CD14-positive monocyte (primary cell): Measurements from ENCODE around the gene SEC16A. TPM values are rescaled to one million over a fixed set of nuclear protein-coding genes. Genes with fewer than 3 reads are reported as not detected.
"Not testable (repeated sequence)": the region's sequence is repeated elsewhere in the genome, so short reads cannot be mapped to it uniquely, and the experiment has no call there.

Experiments
- DNase-seq, 3 donors: peaks; one replicate each; pipeline ENCODE4 v3.0.0-alpha.2; 2011 to 2022
- H2AFZ ChIP-seq: 2 replicates; pipeline ENCODE4 v1.6.0; 2012; ENCODE audit warnings: mild to moderate bottlenecking, low read depth, low read length, inconsistent platforms; ENCODE audit not compliant: insufficient read depth, poor library complexity, severe bottlenecking
- H3K27ac ChIP-seq, 2 donors: 1 replicate in 1 of 2; 2 replicates in 1 of 2; pipeline ENCODE4 v1.5.1; 2012 to 2013; ENCODE audit warnings: low read length in 2 of 2, control low read depth in 1 of 2, inconsistent platforms in 1 of 2, low read depth in 1 of 2, mild to moderate bottlenecking in 1 of 2
- H3K27me3 ChIP-seq, 2 donors: one replicate each; pipeline versions ENCODE4 v1.6.0 to v1.6.1; 2011 to 2013; ENCODE audit warnings: low read length in 2 of 2; ENCODE audit not compliant: control insufficient read depth in 2 of 2, insufficient read depth in 2 of 2
- H3K36me3 ChIP-seq, 2 donors: replicated peaks in 1 of 2; 1 replicate in 1 of 2; 2 replicates in 1 of 2; pipeline versions ENCODE4 v1.5.1 to v1.6.1; 2012 to 2013; ENCODE audit warnings: low read length in 2 of 2, control low read depth in 1 of 2, inconsistent platforms in 1 of 2, mild to moderate bottlenecking in 1 of 2; ENCODE audit not compliant: insufficient read depth in 2 of 2, control insufficient read depth in 1 of 2
- H3K4me1 ChIP-seq, 2 donors: 1 replicate in 1 of 2; 2 replicates in 1 of 2; pipeline versions ENCODE4 v1.5.1 to v1.6.1; 2012 to 2013; ENCODE audit warnings: low read length in 2 of 2, control low read depth in 1 of 2, inconsistent platforms in 1 of 2, mild to moderate bottlenecking in 1 of 2, moderate library complexity in 1 of 2; ENCODE audit not compliant: insufficient read depth in 2 of 2, control insufficient read depth in 1 of 2
- H3K4me2 ChIP-seq: replicated peaks from 2 replicates; pipeline ENCODE3; 2012; ENCODE audit warnings: low read length, moderate library complexity, mild to moderate bottlenecking; ENCODE audit not compliant: poor library complexity, severe bottlenecking; ENCODE audit errors: extremely low read depth
- H3K4me3 ChIP-seq, 3 experiments: fragments of 200-600 bp in 1 of 3; sonication (generic) in 1 of 3; replicated peaks in 1 of 3; 1 replicate in 2 of 3; 2 replicates in 1 of 3; pipeline ENCODE4 v1.5.1; 2011 to 2013; ENCODE audit warnings: low read length in 3 of 3, mild to moderate bottlenecking in 3 of 3, control low read depth in 2 of 3, low read depth in 2 of 3, inconsistent platforms in 1 of 3, moderate library complexity in 1 of 3
- H3K79me2 ChIP-seq: 2 replicates; pipeline ENCODE4 v1.6.0; 2012; ENCODE audit warnings: mild to moderate bottlenecking, control low read depth, inconsistent platforms, low read length, moderate library complexity; ENCODE audit not compliant: insufficient read depth
- H3K9ac ChIP-seq: 2 replicates; pipeline ENCODE4 v1.6.0; 2017; ENCODE audit warnings: low read length, mild to moderate bottlenecking; ENCODE audit not compliant: insufficient read depth, poor library complexity, severe bottlenecking
- H3K9me3 ChIP-seq, 2 donors: replicated peaks in 1 of 2; 1 replicate in 1 of 2; 2 replicates in 1 of 2; pipeline versions ENCODE4 v1.5.1 to v1.6.1; 2012 to 2013; ENCODE audit warnings: low read length in 2 of 2, control low read depth in 1 of 2; ENCODE audit not compliant: control insufficient read depth in 1 of 2, insufficient read depth in 1 of 2
- H4K20me1 ChIP-seq: 2 replicates; pipeline ENCODE4 v1.6.0; 2012; ENCODE audit warnings: mild to moderate bottlenecking, low read length, control low read depth, moderate library complexity; ENCODE audit not compliant: insufficient read depth
- H3K27ac Mint-ChIP-seq, 7 donors: one replicate each; pipeline ENCODE4 v1.8.0; 2020; ENCODE audit warnings: mild to moderate bottlenecking in 7 of 7, mixed read lengths in 7 of 7, moderate library complexity in 6 of 7, inconsistent platforms in 2 of 7
- H3K27me3 Mint-ChIP-seq, 3 donors: one replicate each; pipeline ENCODE4 v1.8.0; 2021 to 2022; ENCODE audit warnings: low read depth in 3 of 3, mild to moderate bottlenecking in 3 of 3, mixed read lengths in 3 of 3, moderate library complexity in 3 of 3, inconsistent platforms in 1 of 3
- H3K36me3 Mint-ChIP-seq, 2 donors: one replicate each; pipeline ENCODE4 v1.8.0; 2020; ENCODE audit warnings: mixed read lengths in 2 of 2, inconsistent platforms in 1 of 2, mild to moderate bottlenecking in 1 of 2
- H3K4me1 Mint-ChIP-seq: one replicate; pipeline ENCODE4 v1.8.0; 2020; ENCODE audit warnings: mild to moderate bottlenecking, mixed read lengths
- H3K4me3 Mint-ChIP-seq, 2 donors: one replicate each; pipeline ENCODE4 v1.8.0; 2020; ENCODE audit warnings: mild to moderate bottlenecking in 2 of 2, mixed read lengths in 2 of 2, moderate library complexity in 1 of 2
- H3K9me3 Mint-ChIP-seq, 7 donors: one replicate each; pipeline ENCODE4 v1.8.0; 2020 to 2022; ENCODE audit warnings: mixed read lengths in 7 of 7, mild to moderate bottlenecking in 6 of 7, moderate library complexity in 6 of 7, inconsistent platforms in 2 of 7
- CTCF ChIP-seq: fragments of 200-600 bp; IDR thresholded peaks from one replicate; pipeline ENCODE4 v1.8.0; 2022; ENCODE audit warnings: antibody characterized with exemption, mild to moderate bottlenecking
- WGBS: methylation state at CpG from one replicate; pipeline ENCODE4 v1.1.5; 2013; ENCODE audit warnings: missing lambda C conversion rate; ENCODE audit not compliant: insufficient coverage; 5-methylcytosine and 5-hydroxymethylcytosine counted together
- intact Hi-C, 2 donors: fragments of 100-400 bp; cut with micrococcal nuclease; formaldehyde crosslinking; loops; one replicate each; pipeline versions ENCODE4 v1.15.0 to v1.15.1; 2023
- polyA plus RNA-seq, 3 donors: library from polyadenylated mRNA; depleted of rRNA in 1 of 3; unstranded in 2 of 3; stranded (reverse) in 1 of 3; fragments of 300-500 nt in 2 of 3; fragments of >200 nt in 1 of 3; fragmentation: Illumina TruSeq in 2 of 3; gene quantifications; 1 replicate in 2 of 3; 2 replicates in 1 of 3; pipeline ENCODE4 v1.2.3, GENCODE V29; 2012 to 2021

The SEC16A gene
- polyA plus RNA-seq, 3 donors: 11.1 to 36.8 (median 19.1) TPM

GRCh38 chr9:136429075-136429628 lies 53.7 kb downstream of the SEC16A start:
- H3K36me3 ChIP-seq: peaks cover 28 to 42% of the 10 kb centered on the region in 2 donors
- Mint-ChIP-seq H3K4me3 (no peak overlapping the region), H3K36me3 (peaks cover 23 to 56% of the 10 kb centered on the region in 2 donors), H3K4me1 (no peaks in the 10 kb centered on the region), H3K27me3 (no peaks in the 10 kb centered on the region), H3K9me3 (peaks cover 0 to 2% (median 0%) of the 10 kb centered on the region in 7 donors), H3K27ac (peak overlapping the region in 1 of 7 donors; percentile 18)
- no peak overlapping the region for H2AFZ ChIP-seq
- TF ChIP-seq CTCF: no peak
- H3K27me3 ChIP-seq: no peaks in the 10 kb centered on the region
- no peak for DNase-seq
- H4K20me1 ChIP-seq: no peaks in the 10 kb centered on the region
- no peaks in the 10 kb centered on the region for H3K79me2 ChIP-seq
- H3K4me3 ChIP-seq: no peak overlapping the region
- no peak overlapping the region for H3K9ac ChIP-seq
- intact Hi-C loops: no loop called here
- no peak overlapping the region for H3K27ac ChIP-seq
- H3K4me1 ChIP-seq: no peaks in the 10 kb centered on the region
- no peaks in the 10 kb centered on the region for H3K9me3 ChIP-seq
- no peak overlapping the region for H3K4me2 ChIP-seq
- 91% methylated on average over 20 of the region's 21 CpGs for WGBS

DNA sequence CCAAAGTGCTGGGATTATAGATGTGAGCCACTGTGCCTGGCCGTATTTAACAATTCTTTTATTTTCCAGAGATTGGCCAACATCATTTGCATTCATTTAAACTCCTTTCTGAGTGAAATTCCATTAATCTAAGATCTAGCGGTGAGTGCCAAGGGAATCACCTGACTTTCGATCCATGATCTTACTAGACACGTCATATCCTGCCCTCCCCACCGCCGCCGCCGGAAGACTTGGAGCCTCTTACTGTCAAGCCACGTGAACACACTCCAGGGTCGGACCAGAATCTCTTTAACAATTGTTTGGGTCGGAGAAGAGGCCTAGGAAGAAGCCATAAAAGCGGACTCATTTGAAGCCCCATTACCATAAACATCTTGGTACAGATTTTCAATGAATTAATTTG lies 56.1 kb downstream of the SEC16A start:
- Histone ChIP-seq H3K4me1 (no peaks in the 10 kb centered on the region), H3K4me3 (no peak overlapping the region), H4K20me1 (no peaks in the 10 kb centered on the region), H3K36me3 (peaks cover 45 to 57% of the 10 kb centered on the region in 2 donors), H3K27me3 (no peaks in the 10 kb centered on the region), H3K27ac (no peak overlapping the region), H3K9ac (no peak overlapping the region), H3K9me3 (no peaks in the 10 kb centered on the region), H3K79me2 (no peaks in the 10 kb centered on the region), H2AFZ (no peak overlapping the region), H3K4me2 (no peak overlapping the region)
- H3K4me3 Mint-ChIP-seq: no peak overlapping the region
- no peaks in the 10 kb centered on the region for H3K27me3 Mint-ChIP-seq
- H3K27ac Mint-ChIP-seq: peak overlapping the region in 1 of 7 donors; percentile 33
- peaks cover 42 to 69% of the 10 kb centered on the region in 2 donors for H3K36me3 Mint-ChIP-seq
- no peak for TF ChIP-seq CTCF
- WGBS: 98% methylated on average over 8 of the region's 12 CpGs
- H3K4me1 Mint-ChIP-seq: no peaks in the 10 kb centered on the region
- no peak for DNase-seq
- intact Hi-C loops: no loop called here
- H3K9me3 Mint-ChIP-seq: peaks cover 0 to 2% (median 0%) of the 10 kb centered on the region in 7 donors

GRCh38 chr9:136425367-136425766 lies 57.5 kb downstream of the SEC16A start:
- H3K9me3 ChIP-seq, DNase-seq, H4K20me1 ChIP-seq, H3K4me1 Mint-ChIP-seq, H3K4me3 Mint-ChIP-seq, H3K4me3 ChIP-seq, H3K79me2 ChIP-seq, H2AFZ ChIP-seq, intact Hi-C loops, H3K9me3 Mint-ChIP-seq, H3K27me3 ChIP-seq, H3K9ac ChIP-seq, H3K4me2 ChIP-seq, H3K27me3 Mint-ChIP-seq, H3K4me1 ChIP-seq, H3K27ac ChIP-seq: not testable (repeated sequence)
- 92% methylated on average over 7 of the region's 7 CpGs for WGBS
- H3K36me3 Mint-ChIP-seq: peaks cover 51 to 77% of the 10 kb centered on the region in 2 donors
- H3K27ac Mint-ChIP-seq: peak overlapping the region in 3 of 7 donors; percentile 1 to 56 (median 9)
- H3K36me3 ChIP-seq: peaks cover 54 to 67% of the 10 kb centered on the region in 2 donors
